GM19328 (cell line): ENCODE measurements around the gene HOXA2.

ENCODE experiments used
- ATAC-seq: cut with Tn5 transposase; IDR thresholded peaks from one replicate; pipeline ENCODE4 v1.9.1; 2021; ENCODE audit warnings: mild to moderate bottlenecking, moderate library complexity; ENCODE audit not compliant: unreplicated experiment

The HOXA2 gene

DNA sequence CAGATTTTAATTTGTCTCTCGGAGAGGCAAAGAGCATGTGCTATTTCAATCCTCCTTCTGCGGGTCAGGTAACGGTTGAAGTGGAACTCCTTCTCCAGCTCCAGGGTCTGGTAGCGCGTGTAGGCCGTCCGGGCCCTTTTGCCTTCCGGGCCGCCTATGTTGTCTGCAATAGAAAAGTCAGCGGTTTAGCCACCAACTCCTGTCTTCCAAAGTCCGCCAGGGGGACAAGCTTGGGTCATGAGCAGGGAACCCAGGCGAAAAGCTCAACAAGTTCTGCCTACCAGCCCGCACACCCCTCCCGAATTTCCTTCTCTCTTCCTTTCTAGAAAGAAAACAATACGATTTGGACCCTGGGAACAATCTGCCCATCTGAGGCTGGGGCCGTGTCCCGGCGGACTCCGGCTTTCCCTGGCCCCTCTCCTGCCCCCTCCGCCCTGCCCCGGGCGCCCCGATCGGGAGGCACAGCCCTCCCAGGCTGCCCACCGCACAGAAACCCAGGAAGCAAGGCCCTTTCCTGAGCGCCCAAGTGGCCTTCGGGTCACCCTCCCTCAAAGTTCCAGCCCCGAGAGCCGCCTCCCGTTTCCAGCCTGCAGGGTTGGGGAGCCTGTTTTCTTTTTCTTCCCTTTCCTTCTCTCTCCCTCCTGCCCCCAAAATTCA, 39.6 kb upstream of the HOXA2 start:
- no peak for ATAC-seq

GRCh38 chr7:27141137-27141922, 38.8 kb upstream of the HOXA2 start:
- ATAC-seq: no peak

DNA sequence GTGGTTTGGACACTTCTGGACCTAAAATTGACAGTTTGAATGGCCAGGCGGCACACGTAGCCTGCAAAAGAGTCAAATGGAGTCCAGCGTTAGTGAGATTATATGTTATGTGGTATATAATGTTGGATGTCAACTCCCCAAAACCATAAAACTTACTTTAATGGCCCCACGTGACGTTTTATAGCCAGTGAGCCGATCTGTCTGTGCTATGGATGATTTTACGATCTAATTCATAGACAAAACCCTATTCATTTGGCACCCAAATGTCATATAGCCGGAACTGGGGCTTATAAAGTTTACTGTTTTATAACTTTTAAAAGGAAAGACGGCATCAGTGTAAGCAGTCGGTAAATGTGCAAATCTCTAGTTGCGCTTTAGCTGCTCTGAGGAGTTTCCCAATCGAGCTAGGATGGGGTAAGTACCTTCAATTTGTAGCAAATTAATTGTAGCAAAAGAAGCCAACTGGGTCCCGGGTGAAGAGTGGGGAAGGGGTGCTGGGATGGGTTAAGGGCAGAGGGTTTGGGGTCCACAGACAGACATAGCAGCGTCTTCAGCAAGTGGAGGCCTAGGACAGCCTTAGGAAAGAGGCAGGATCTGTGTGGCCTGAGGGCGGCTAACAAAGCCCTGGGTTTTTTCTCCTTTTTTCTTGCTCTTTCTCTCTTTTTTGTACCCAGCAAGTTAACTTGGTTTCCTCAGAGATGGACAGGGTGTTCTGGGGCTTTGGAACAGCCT, 37.8 kb upstream of the HOXA2 start:
- no peak for ATAC-seq

GRCh38 chr7:27139334-27140125, 37.0 kb upstream of the HOXA2 start:
- no peak for ATAC-seq

DNA sequence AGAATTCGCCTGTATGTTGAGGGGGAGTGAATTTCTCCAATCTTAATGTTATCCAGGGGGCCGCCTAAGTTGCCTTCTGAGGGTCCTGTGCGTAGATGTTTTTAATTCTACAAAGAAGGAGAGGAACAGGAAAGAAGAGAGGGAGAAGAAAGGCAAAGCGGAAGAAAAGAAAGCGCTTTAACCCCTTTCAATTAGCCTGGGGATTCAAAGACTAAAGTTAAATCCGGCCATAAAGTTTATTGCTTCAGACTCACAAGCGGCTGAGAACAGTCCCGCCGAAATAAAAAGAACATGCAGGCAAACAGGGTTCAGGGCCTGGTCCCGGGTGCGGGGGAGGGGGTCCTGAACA, 36.5 kb upstream of the HOXA2 start:
- ATAC-seq: no peak

- ATAC-seq: no peak
These were observed 36.0 kb upstream of the HOXA2 start for GRCh38 chr7:27138472-27138871.

DNA sequence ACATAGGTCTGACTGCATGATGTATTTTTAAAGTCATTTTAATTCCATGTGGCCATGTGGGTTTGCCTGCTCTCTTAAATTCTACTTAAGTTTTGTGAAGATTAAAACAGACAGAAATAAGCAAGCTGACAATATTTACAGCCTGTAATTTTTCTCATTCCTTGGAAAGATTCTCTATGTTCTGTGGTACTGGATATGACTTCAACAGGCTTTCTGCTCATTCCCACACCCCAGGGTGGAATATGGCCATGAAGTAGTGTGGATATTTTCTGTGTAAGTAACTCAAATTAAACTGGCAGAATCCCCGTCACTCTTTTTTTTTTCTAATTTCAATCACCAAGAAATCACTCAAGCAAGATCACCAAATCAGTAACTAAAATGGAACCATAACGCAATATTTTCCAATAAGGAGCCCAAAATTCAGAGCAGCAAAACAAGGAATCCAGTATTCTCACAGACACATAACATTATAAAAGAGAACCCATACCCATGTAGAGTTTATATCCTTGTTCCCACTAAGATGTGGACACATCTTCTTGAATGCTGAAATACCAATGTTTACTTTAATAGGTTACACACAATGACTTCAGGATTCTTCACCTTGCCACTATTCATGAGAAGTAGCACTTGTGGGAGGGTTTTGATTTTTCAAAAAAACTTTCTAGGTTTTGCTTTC, 35.3 kb upstream of the HOXA2 start:
- ATAC-seq: no peak

- no peak for ATAC-seq
These were observed 31.9 kb upstream of the HOXA2 start for GRCh38 chr7:27134392-27134791.

DNA sequence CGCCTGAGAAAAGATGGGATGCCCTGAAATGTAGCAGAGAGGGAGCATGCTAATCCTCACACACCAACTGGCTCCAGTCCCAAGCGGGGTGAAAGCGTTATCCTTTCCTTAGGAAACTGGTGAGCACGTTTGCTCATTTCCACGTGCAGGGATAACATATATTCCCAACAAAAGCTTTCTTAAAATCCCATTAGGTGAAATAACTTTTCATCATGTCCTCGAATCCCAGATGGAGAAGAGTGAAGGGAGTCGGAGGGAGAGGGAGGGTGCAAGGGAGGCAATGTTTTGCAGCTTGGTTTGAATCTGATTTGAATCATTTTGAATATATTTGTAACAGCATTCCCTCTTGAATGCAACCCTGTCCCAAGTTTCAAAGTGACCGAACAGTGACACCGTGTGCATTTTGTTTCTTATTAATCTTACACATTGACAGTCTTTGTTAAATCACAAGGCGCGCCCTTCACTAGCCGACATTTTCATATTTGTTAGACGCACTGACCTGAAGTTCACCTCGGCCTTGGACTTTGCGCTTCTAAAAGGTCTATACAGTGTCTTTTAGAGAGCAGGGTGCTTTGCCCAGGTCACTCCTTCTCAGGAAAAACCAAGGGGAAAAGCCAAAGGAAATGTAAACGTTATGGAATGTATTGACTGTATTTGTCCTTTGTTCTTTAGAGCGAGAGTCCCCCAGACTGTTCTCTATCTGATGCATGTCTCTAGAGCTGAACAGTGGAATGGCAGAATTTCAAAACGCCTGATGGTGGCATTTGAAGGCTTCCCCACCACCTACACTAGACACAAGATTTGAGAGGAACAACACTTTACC, 31.1 kb upstream of the HOXA2 start:
- ATAC-seq: no peak

- no peak for ATAC-seq
These were observed 30.5 kb upstream of the HOXA2 start for GRCh38 chr7:27132978-27133377.

- no peak for ATAC-seq
These were observed 29.7 kb upstream of the HOXA2 start for GRCh38 chr7:27132214-27132613.

- no peak for ATAC-seq
These were observed 28.9 kb upstream of the HOXA2 start for GRCh38 chr7:27131390-27131819.

DNA sequence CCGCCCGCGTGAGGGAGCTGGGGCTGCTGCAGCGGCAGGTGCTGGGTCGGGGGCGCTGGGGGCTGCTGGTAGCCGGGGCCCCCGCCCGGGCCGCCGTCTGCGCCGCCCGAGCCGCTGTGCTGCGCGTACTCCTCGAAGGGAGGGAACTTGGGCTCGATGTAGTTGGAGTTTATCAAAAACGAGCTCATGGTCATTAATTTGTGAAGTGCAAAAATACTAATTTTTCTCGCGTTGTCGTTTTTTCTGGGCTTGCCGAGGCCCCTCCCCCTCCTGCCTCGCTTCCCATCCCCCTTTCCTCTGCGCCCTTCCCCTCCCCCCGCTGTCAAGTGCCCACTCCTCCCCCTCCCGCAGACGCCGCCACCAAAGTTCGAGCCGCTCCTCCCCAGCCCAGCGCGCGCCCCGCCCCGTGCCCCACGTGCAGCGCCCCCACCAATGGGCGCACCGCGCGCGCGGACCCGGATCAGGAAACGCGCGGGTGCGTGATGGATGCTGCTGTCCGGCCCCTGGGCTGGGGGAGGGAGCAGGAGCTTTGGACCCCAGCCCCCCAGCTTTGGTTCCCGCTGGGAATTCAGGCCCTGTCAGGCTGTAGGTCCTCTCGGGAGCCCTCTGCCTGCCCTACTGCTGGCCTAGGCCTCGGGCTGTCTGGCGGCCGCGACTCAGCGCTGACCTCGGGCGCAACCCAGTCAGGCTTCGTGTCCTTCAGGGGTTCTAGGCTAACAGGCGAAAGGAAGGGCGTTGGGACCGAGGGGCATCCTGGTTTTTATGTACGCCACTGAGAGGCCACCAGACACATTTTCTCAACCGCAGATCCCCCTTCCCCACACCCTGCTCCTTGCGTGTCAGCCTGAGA, 28.3 kb upstream of the HOXA2 start, which contains the start of gene HOXA4:
Gene HOXA4 (minus strand): TSS at position 218 of the 850 bp plus-strand sequence. CDS start 24 bp downstream, at position 194.
- ATAC-seq: no peak

- no peak for ATAC-seq
These were observed 27.5 kb upstream of the HOXA2 start for GRCh38 chr7:27129729-27130539.

GRCh38 chr7:27128776-27129728, 26.6 kb upstream of the HOXA2 start:
- ATAC-seq: no peak

DNA sequence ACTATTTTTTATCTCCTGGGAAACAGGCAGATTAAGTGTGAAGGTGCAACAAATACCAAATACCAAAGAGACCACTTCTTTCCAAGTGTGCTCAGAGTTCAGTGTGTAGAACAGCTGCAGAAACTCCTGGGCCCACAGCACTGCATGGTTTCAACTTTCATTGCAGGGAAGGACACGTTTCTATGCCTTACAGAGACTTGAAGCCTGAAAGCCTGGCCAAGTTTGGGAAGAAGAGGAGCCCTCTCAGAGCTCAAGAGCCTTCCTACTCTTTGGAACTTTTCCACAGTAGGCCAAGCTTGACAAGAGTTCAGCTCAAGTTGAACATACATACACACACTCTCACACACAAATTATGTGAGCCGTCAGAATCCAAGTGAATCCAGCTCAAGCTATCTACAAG, 25.6 kb upstream of the HOXA2 start:
- no peak for ATAC-seq
